DND-41 (cell line): ENCODE data around the gene PRND.

Experiments used
- CTCF ChIP-seq: IDR thresholded peaks from 2 replicates; pipeline ENCODE4 v1.5.1; 2012; ENCODE audit warnings: borderline replicate concordance, low read length, moderate library complexity, mild to moderate bottlenecking; ENCODE audit not compliant: poor library complexity, severe bottlenecking; ENCODE audit errors: extremely low read depth
- EZH2 ChIP-seq: IDR thresholded peaks from 3 replicates; pipeline ENCODE4 v1.6.1; 2012; ENCODE audit warnings: borderline replicate concordance, low read depth, mild to moderate bottlenecking, moderate library complexity, low read length, inconsistent platforms; ENCODE audit not compliant: severe bottlenecking

DNA sequence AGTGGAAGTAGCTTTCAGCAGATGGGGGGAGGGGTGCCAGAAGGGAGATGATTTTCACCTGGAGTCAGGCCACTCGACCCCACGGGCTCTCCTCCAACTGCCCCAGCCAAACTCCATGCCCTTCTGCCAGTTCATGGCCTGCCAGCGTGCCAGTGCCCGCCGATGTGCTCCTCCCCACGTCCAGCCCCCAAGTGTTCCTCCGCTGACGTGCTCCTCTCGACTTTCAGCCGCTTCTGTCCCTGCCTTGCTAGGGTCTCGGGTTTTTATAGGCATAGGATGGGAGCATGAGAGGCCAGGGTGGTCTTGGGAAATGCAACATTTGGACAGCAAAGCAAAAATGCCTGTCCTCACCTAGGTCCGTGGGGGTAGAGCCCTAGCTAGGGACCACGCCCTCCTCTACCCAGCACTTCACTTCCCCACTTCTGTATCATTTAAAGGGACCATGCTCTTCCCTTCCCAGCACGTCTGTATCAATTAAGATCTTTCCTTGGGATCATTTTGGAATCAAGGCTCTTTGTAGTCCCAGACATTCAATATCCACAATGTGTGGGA, 54.4 kb downstream of the PRND start:
- TF ChIP-seq EZH2, result no peak
- TF ChIP-seq CTCF, result no peak
